Measurements from ENCODE around the gene PEAK1. TPM values are rescaled to one million over a fixed set of nuclear protein-coding genes. Genes with fewer than 3 reads are reported as not detected.

Gene PEAK1
- total RNA-seq, 2 experiments from 2014 or later = 6.0 to 10.8 TPM

DNA sequence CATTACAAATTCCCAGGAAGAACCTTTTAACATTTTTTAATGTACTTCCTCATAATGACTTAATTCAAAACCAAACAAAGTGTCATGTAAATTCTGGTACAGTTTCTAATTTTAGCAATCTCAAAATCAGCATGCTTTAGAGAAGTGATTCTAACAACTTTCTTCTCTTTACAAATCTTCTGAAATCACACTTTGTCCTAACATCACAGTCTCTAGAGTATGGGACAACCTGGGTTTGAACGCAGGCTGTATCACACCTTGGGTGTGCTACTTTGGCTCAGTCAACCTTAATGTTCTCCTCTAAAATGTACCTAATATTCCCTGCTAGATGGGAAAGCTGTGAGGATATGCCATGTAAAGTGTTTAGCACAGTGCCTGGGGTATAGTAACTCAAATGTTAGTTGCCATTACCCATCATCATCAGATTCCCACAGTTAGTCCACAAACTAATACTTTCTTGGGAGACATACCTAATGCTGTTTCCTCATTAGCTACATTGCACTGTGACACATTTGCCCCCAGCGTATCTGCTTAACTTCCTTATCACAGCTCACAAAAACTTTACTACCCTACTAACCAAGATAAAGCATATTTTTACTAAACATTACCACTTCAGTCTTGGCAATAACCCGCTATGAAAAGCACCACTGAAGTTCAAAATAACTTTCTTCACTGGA is 352.1 kb downstream of the PEAK1 start:
- ChIA-PET CTCF (ENCODE audit: unreplicated experiment) (no interaction called here), POLR2A (interaction anchor here (0.5 to 2.9 kb wide), 2 partner anchors 10 to 196 kb away, joined by 3 to 21 read pairs; no protein-coding TSS in a partner anchor)
- no peak overlapping the region for H2AFZ ChIP-seq (ENCODE audit: low read length)
- H3K9me3 ChIP-seq (ENCODE audit: low read length) = no peaks in the 10 kb centered on the region
- H3K36me3 ChIP-seq (ENCODE audit: insufficient read depth, low read length) = no peaks in the 10 kb centered on the region
- peaks cover 25% of the 10 kb centered on the region for H3K4me1 ChIP-seq (ENCODE audit: insufficient read depth, low read length, poor library complexity, severe bottlenecking)
- TF ChIP-seq, protein P1, sequence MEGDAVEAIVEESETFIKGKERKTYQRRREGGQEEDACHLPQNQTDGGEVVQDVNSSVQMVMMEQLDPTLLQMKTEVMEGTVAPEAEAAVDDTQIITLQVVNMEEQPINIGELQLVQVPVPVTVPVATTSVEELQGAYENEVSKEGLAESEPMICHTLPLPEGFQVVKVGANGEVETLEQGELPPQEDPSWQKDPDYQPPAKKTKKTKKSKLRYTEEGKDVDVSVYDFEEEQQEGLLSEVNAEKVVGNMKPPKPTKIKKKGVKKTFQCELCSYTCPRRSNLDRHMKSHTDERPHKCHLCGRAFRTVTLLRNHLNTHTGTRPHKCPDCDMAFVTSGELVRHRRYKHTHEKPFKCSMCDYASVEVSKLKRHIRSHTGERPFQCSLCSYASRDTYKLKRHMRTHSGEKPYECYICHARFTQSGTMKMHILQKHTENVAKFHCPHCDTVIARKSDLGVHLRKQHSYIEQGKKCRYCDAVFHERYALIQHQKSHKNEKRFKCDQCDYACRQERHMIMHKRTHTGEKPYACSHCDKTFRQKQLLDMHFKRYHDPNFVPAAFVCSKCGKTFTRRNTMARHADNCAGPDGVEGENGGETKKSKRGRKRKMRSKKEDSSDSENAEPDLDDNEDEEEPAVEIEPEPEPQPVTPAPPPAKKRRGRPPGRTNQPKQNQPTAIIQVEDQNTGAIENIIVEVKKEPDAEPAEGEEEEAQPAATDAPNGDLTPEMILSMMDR (conservative IDR thresholded peaks at IDR 0.05; ENCODE audit: low read length) = no peak
- TF ChIP-seq EZH2phosphoT487 (IDR thresholded peaks at IDR 0.05; ENCODE audit: borderline replicate concordance, low read depth, low read length) = no peak
- intact Hi-C loops (cut with micrococcal nuclease; ENCODE audit: unreplicated experiment) = no loop called here
- 0 out of 2 replicates have a peak, but pooled peaks cover 4% of the 10 kb centered on the region for H4K20me1 ChIP-seq (ENCODE audit: insufficient read depth, low read length)
- no peak overlapping the region; the same call in 1 of the 2 replicates for H3K4me2 ChIP-seq (ENCODE audit: low read length)
- H3K9me2 ChIP-seq (ENCODE audit: insufficient read depth, low read length) = no peaks in the 10 kb centered on the region
- no peak for DNase-seq (ENCODE audit: low spot score)
- no peak overlapping the region for H3K27ac ChIP-seq (ENCODE audit: low read depth, low read length, poor library complexity, severe bottlenecking)
- no peak overlapping the region for H3K4me3 ChIP-seq (ENCODE audit: low read depth, low read length, poor library complexity, severe bottlenecking)
- BruUV-seq (replicated peaks) = no TSS peak
- no peaks in the 10 kb centered on the region; the same call in 1 of the 2 replicates for H3K79me2 ChIP-seq (ENCODE audit: insufficient read depth, low read depth, low read length)

DNA sequence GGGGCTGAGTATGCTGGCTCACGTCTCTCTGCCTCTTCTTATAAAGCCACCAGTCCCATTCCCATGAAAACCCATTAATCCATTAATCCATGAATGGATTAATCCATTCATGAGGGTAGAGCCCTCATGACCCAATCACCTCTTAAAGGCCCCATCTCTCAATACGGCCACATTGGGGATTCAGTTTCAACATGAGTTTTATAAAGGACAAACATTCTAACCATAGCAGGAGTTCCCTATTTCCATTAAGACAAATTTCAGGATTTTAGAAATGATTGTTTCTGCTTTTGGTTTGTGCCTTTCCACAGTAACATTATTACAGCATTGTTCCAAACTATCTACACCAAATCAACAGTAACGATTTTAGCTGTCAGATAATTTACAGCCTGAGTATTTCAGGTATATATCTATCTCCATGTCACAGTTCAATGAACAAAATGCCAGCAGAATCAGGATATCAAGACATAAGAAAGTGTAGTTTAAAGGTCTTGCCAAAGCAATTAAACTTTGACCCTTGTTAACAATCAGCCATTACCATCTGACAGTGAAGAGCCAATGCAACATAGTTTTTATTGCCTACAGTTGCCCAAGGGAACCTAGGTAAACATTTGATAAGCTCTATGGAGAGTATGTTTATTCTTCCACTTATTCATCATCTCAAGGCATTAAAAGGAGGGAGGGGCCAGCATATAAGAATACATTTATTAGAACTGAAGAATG is 352.8 kb downstream of the PEAK1 start:
- Histone ChIP-seq H3K36me3 (ENCODE audit: insufficient read depth, low read length) (no peaks in the 10 kb centered on the region), H3K9me3 (ENCODE audit: low read length) (no peaks in the 10 kb centered on the region), H3K4me1 (ENCODE audit: insufficient read depth, low read length, poor library complexity, severe bottlenecking) (peaks cover 25% of the 10 kb centered on the region), H3K27ac (ENCODE audit: low read depth, low read length, poor library complexity, severe bottlenecking) (no peak overlapping the region), H3K4me2 (ENCODE audit: low read length) (no peak overlapping the region; the same call in 1 of the 2 replicates), H3K79me2 (ENCODE audit: insufficient read depth, low read depth, low read length) (no peaks in the 10 kb centered on the region; the same call in 1 of the 2 replicates), H4K20me1 (ENCODE audit: insufficient read depth, low read length) (0 out of 2 replicates have a peak, but pooled peaks cover 4% of the 10 kb centered on the region), H3K9me2 (ENCODE audit: insufficient read depth, low read length) (no peaks in the 10 kb centered on the region), H2AFZ (ENCODE audit: low read length) (no peak overlapping the region), H3K4me3 (ENCODE audit: low read depth, low read length, poor library complexity, severe bottlenecking) (no peak overlapping the region)
- POLR2A ChIA-PET = interaction anchor here (0.6 to 2.9 kb wide), 3 partner anchors 9 to 469 kb away, joined by 4 to 21 read pairs (median 4); no protein-coding TSS in a partner anchor
- TF ChIP-seq EZH2phosphoT487 (IDR thresholded peaks at IDR 0.05; ENCODE audit: borderline replicate concordance, low read depth, low read length) = no peak
- TF ChIP-seq, protein P1 (conservative IDR thresholded peaks at IDR 0.05; ENCODE audit: low read length) = no peak
- CTCF ChIA-PET (ENCODE audit: unreplicated experiment) = no interaction called here
- intact Hi-C loops (cut with micrococcal nuclease; ENCODE audit: unreplicated experiment) = no loop called here
- BruUV-seq (replicated peaks) = no TSS peak
- DNase-seq (ENCODE audit: low spot score) = no peak

Measured in OCI-LY7 (cell line).